Omental fat pad (tissue), 4 donors: ENCODE measurements around the gene NRSN1. TPM values are rescaled to one million over a fixed set of nuclear protein-coding genes. Genes with fewer than 3 reads are reported as not detected.

Source experiments
- ATAC-seq: fragments of 150-250 bp; one replicate; pipeline ENCODE4 v1.9.1; 2016; ENCODE audit warnings: mild to moderate bottlenecking, moderate library complexity; ENCODE audit not compliant: low FRiP score
- DNase-seq: peaks from one replicate; pipeline ENCODE4 v3.0.0-alpha.2; 2019; ENCODE audit warnings: low spot score
- CTCF ChIP-seq, 3 donors: fragments of 450-650 bp; IDR thresholded peaks; one replicate each; pipeline ENCODE4 v1.5.1; 2016 to 2017; ENCODE audit warnings: antibody characterized with exemption in 3 of 3, mild to moderate bottlenecking in 3 of 3, moderate library complexity in 2 of 3
- total RNA-seq, 4 donors: library from RNA; depleted of rRNA; stranded (reverse); fragments of >200 nt; gene quantifications; one replicate each; pipeline ENCODE4 v1.1.0, GENCODE V29; 2016

NRSN1 gene
- total RNA-seq, 4 donors from 2014 or later: not detected

DNA sequence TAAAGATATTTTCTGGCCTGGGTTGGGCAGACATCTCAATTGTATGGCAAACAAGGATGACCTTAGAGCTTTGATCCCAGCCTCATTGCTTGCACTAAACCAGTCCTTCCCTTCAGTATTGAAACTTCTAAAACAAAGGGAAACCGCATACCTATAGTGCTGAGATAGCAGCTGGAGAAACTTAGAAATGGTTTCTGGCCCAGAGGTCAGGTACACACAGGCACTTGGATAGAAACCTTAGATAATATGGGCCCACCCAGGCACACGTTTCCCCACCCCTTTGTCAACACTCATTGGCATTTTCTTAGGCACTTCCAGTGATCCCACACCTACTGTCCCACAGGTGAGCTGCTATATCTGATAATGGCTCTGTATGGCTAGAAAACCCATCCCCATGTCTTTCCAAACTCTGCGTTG is 22.1 kb downstream of the NRSN1 start:
- TF ChIP-seq CTCF (IDR thresholded peaks at IDR 0.05): no peak
- ATAC-seq (no peak), DNase-seq (no peak)

GRCh38 chr6:24148684-24149083 is 22.7 kb downstream of the NRSN1 start:
- TF ChIP-seq CTCF (IDR thresholded peaks at IDR 0.05): no peak
- no peak for ATAC-seq
- DNase-seq: no peak

- no peak for ATAC-seq
- no peak for TF ChIP-seq CTCF (IDR thresholded peaks at IDR 0.05)
- DNase-seq: no peak
Measured at GRCh38 chr6:24149296-24149695, 23.3 kb downstream of the NRSN1 start.

- no peak for TF ChIP-seq CTCF (IDR thresholded peaks at IDR 0.05)
- no peak for DNase-seq
- ATAC-seq: no peak
Measured at GRCh38 chr6:24149836-24150235, 23.8 kb downstream of the NRSN1 start.

GRCh38 chr6:24152014-24152413 is 26.0 kb downstream of the NRSN1 start:
- DNase-seq (no peak), ATAC-seq (no peak)
- TF ChIP-seq CTCF (IDR thresholded peaks at IDR 0.05): no peak

- no peak for TF ChIP-seq CTCF (IDR thresholded peaks at IDR 0.05)
- DNase-seq: no peak
- ATAC-seq: peak; percentile 37
Measured at GRCh38 chr6:24154121-24154520, 28.1 kb downstream of the NRSN1 start.

GRCh38 chr6:24157886-24158285 is 31.9 kb downstream of the NRSN1 start:
- ATAC-seq (no peak), DNase-seq (no peak)
- no peak for TF ChIP-seq CTCF (IDR thresholded peaks at IDR 0.05)
